Measurements from ENCODE around the gene ATP5F1D.
"Not testable (repeated sequence)": the region's sequence is repeated elsewhere in the genome, so short reads cannot be mapped to it uniquely, and the experiment has no call there.

Gene ATP5F1D

DNA sequence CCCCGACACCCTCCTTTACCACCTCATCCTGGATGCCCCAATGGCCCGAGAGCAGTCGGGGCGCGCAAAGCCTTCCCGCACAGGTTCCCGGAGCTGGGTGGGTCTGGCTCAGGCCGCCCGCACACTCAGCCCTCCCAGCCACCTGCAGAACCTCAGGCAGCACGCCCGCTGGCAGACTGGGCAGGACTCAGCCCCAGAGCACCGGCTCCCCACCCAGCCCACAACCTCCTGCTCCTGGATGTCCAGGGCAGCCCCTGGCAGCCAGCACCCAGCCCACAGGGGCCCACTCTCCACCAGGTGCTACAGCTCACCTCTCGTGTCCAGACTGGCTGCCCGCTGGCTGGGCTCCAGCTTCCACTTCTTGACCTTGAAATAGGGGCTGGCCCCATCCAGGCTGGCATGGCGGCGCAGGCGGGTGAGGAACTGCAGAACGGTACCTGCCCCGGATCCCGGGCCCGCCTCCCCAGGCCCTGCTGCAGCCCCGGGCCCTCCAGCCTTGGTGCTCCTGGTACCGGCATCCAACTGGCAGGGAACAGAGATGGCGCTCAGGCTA, 8.4 kb upstream of the ATP5F1D start:
- no peak for FAIRE-seq

DNA sequence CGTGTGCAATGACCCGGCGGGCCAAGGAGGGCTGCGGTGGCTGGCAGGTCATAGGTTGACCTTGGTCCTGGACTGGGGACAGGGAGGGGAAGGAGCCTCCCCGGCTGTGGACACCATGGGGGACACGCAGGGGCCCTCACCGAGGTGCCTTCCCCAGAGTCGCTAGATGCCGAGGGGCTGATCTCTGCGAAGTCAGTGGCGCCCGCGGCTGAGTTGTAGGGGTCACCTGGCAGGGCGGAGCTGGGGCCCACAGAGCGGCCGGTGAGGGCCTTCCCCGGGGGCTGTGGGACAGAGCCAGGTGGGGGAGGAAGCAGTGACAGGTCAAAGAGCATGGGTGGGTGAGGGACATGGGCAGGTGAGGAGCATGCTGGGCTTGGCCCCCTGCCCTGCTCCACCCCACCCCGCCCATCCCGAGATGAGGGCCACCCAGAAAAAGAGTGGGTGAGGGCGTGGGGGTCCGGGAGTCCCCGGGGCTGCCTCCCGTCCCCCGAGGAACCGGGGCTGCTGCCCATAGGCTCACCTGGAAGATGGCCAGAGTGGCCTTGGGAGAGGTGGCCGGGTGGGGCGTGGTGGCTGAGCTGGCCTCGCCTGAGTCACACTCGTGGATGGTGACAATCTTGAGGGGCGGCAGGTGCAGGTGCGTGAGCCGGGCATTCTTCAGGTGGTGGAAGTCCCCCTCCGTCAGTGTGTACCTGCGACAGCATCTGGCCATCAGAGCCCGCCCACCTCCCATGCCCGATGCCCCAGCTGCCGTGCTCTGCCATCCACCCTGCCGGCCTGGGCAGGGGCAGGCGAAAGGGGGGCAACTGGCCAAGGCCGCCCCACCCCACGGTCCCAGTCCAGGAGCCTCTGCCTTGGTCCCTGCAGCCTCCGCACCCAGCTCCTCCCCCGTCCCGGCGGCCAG, 7.2 kb upstream of the ATP5F1D start:
- no peak for FAIRE-seq

DNA sequence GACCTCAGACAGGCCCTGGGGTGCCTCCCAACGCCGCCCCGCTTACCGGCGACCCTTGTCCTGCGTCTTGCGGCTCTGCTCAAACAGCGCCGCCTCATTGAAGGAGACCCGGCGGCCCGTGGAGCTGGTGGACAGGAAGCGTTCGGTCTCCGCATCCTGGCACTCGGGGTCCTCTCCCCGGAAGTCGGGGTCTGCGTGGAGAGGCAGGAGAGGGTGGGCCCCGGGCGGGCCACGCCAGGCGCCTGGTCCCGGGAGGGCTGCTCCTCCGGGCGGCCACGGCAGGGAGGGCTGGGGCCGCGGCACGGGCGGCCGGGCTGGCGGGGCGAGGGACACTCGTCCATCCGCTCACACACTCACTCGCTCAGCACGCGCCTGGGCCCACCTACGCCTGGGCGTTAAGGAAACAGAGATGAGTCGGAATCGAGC, 6.6 kb upstream of the ATP5F1D start:
- FAIRE-seq, result no peak

DNA sequence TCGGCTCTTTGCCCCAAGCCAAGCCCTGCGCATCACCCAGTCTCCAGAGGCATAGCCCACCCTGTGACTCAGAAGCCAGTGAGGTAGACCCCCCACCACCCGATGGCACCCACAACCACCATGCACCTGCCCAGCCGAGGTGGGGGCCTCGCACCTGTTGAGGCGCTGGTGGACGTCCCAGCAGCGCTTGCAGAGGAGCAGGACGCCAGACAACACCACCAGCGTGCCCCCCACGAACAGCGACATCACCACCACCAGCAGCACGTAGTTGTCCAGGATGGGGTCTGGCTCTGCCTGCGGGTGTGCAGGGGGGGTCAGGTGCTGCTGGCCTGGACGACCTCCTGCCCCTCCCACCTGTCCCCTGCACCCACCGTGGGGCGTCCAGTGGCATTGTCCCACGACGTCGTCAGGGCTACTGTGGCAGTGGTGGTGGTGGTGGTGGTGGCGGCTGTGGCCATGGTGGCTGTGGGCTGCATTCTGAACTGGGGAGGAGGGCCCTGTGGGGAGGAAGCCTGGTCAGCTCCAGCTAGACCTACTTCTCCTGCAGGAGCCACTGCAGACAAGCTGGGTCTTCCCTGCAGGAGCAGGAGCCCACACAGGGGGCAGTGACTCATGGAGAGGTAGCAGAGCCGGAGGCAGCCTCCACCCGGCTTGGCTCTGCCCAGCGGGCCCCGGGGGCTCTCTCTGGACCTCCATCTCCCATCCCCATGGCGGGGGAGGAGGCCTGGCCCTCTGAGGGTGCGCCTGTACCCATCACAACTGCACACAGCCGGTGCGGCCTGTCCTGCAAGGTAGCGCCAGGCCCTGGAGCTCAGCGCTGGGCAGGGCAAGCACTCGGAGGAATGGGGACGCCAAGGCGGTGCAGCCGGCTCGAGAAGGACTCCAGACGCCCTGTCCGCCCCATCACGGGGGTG, 5.7 kb upstream of the ATP5F1D start:
- no peak for FAIRE-seq

DNA sequence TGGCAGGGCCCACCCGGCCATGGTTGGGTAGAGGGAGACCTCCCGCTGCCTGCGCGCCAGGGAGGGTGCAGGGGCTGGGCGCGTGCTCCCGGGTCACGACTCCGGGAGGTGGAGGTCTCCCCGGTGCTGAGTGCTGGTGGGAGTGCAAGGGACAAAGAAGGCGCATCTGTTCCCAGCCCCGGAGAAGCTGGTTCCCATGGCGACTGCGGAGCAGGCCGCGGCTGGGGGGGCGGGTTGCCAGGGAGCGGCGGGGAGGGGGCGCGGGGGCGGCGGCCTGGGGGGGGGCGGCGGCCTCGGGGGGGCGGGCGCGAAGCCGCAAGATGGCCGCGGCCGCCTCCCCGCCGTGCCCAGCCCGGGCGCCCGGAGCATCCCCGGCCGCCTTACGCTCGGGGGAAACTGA, 5.0 kb upstream of the ATP5F1D start:
- no peak for FAIRE-seq

DNA sequence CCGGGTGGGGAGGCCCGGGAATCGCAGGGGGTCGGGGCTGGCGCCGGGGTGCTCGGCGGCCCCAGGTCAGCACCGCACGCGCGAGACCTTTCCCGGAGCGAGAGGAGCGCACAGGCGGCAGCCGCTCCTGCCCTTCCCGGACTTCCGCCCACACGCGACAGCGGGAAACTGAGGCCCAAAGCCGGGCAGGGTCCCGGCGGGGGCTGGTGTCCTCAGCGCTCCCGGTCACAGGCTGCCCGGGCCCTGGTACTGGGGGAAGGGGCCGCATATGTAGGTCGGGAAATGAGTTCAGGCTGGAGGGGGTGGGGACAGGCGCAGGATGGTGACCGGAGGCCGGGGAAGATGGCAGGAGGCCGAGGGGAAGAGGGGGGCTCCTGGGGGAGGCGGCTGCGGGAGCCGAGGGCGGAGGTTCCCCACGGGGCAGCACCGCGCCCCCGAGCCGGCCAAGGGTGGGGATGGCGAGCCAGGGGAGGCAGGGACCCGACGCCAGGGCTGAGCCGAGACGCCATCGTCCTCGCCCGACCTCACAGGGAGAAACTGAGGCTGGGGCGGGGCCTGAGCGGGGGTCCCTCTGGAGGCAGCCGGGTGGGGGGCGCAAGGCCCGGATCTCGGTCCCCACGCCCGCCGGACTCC, 4.4 kb upstream of the ATP5F1D start:
- FAIRE-seq, result no peak

DNA sequence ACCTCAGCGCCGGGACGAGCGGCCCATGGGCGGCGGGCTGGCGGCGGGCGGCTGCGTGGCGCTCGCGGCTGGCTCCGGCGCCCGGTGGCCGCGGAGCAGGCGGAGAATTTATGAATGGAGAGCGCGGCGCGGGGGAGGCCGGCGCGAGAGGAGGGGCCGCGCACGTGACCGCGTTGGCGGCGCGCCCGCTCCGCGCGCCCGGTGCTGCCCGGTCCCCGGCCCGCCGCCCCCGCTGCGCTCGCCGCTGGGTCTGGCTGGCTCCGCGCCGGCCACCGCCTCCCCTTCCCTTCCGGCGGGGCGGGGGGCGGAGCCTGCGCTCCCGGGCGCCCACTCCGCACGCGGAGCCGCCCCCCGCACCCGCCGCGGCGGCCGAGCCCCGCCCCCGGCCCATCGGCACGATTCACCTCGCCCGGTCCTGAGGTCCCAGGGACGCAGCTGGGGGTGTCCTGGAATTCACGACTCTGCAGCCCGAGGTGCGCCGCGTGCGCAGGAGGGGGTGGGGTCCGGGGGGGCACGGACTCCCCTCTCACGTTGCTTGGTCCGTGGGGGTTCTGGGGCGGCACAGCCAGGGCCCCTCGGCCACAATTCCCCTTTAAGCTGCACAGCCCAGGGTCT, 3.7 kb upstream of the ATP5F1D start, which contains the start of gene CBARP:
TSS of gene CBARP (minus strand) at position 252 of the 615 bp plus-strand sequence. CDS start 1,905 bp downstream, outside the sequence.
- FAIRE-seq, result no peak

DNA sequence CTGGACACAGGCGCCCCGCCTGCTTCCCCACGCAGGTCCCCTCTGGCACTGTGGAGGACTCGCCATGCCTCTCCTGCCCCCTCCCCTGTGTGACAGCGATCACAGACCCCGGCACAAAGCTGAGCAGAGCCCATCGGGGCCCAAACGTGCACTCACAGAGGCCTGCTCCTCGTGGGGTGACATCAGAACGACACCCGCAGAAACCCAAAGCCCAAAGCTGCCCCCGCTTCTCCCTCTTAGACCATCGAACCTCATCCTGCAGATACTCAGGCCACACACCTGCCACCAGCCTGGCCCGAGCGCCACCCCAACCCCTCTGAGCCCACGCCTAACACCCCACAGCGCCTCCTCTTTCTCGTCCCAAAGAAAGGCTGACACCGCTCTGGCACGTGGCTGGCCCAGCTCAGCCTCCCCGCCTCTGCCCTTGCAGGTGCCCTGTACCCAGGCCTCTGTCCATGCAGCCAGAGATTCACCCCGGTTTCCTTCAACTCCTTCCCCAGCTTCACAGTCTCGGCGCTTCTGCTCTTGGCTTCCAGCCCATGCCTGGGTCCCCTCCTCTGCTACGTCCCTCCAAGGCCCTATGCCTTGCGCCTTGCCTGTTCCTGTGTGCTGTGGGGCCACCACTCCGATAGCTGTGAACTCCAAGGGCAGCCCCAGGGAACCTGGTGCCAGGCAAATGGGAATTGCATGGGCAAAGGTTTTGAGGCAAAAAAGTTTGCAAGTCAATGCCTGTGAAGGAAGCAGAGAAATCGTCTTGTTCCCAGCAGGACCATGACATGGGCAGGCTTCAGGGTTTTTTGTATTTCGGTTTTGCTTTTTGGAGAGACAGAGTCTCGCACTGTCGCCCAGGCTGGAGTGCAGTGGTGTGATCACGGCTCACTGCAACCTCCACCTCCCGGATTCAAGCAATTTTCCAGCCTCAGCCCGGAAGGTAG, 2.9 kb upstream of the ATP5F1D start:
- FAIRE-seq, result no peak

DNA sequence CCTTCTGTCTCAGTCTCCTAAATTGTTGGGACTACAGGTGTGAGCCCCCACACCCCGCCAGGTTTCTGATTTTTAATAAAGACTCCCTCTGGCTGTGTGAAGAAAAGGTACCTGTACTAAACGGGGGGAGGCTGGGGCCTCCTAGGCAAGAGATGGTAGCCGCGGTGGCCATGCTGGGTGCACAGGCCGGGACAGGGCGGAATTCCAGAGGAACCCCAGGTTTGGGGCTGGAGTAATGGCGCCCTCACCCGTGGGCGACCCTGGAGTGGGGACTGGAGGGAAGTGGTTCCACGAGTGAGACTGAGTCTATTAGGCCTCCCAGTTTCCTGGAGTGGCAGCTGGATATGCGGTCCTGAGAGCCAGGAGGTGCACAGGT, 2.1 kb upstream of the ATP5F1D start:
- FAIRE-seq, result no peak

DNA sequence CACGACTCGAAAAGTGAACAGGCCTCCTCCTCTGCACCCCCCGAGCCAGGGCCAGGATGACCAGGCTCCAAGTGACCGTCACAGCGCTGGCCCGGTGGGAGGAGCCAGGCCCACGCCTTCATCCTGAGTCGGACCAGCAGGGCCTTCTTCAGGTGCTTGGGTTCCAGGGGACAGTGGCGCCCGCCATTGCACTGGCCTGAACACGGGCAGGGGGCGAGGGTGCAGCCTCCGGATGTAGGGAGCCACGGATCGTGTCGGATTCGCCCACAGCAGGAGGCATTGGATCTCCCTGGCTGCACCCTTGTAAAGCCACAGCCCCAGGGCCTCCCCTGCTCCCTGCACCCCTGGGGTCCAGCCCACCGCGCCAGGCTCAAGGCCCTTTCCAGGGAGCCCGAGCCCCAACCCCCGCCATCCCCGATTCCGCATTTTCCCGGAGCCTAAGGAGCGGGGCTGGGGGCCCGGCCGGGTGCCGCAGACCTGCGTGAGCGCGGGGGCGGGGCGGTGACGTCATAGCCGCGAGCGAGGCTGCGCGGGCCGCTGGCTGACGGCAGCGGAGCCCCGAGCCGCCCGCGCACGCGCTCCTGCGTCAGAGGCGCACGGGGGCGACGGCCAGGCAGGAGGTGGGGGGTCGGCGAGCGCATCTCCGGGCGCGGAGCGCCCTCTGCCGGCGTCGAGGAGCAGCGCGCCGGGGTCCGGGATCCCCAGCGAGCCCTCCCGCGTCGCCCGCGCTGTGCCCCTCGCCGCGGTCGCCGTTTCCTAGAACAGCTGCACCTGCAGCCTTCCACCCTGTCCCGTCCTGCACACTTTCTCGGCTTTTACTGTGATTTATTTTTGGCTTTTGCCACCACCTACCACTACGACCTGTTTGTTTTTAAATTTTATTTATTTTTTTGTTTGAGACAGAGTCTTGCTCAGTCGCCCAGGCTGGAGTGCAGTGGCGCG, 1.5 kb upstream of the ATP5F1D start:
- FAIRE-seq, result no peak

DNA sequence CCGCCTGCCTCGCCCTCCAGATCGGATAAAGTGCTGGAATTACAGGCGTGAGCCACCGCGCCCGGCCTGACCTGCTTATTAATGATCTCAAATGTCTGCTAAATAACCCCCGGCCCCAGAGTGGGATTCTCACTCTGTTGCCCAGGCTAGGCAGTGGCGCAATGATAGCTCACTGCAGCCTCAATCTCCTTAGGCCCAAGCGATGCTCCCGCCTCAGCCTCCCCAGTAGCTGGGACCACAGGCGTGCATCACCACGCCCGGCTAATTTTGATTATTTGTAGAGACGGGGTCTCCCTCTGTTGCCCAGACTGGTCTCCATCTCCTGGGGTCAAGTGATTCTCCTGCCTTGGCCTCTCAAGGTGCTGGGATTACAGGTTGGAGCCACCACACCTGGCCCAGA, 626 bp upstream of the ATP5F1D start:
- FAIRE-seq, result no peak

DNA sequence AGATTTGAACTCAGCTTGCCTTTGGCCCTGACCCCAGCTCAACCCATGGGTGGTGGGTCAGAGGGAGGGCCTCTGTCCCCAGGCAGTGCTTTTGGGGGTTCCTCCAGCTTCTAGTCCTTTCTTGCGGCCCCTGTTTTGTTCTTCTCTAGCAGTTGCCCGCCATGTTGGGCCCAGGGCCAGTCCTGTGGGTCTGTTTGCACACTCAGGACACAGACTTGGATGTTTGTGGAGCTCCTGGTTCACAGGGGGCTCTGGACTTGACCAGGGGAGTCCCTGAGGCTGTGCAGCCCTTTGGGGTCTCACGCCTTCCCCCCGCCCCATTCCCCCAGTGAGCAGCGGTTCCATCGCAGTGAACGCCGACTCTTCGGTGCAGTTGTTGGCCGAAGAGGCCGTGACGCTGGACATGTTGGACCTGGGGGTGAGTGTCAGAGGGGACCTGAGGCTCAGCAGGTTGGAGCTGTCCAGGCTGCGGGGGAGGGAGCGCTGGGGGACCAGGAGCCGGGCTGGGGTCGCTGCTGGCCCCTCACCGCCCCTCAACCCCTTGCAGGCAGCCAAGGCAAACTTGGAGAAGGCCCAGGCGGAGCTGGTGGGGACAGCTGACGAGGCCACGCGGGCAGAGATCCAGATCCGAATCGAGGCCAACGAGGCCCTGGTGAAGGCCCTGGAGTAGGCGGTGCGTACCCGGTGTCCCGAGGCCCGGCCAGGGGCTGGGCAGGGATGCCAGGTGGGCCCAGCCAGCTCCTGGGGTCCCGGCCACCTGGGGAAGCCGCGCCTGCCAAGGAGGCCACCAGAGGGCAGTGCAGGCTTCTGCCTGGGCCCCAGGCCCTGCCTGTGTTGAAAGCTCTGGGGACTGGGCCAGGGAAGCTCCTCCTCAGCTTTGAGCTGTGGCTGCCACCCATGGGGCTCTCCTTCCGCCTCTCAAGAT, 2.5 kb downstream of the ATP5F1D start:
- FAIRE-seq, result no peak

DNA sequence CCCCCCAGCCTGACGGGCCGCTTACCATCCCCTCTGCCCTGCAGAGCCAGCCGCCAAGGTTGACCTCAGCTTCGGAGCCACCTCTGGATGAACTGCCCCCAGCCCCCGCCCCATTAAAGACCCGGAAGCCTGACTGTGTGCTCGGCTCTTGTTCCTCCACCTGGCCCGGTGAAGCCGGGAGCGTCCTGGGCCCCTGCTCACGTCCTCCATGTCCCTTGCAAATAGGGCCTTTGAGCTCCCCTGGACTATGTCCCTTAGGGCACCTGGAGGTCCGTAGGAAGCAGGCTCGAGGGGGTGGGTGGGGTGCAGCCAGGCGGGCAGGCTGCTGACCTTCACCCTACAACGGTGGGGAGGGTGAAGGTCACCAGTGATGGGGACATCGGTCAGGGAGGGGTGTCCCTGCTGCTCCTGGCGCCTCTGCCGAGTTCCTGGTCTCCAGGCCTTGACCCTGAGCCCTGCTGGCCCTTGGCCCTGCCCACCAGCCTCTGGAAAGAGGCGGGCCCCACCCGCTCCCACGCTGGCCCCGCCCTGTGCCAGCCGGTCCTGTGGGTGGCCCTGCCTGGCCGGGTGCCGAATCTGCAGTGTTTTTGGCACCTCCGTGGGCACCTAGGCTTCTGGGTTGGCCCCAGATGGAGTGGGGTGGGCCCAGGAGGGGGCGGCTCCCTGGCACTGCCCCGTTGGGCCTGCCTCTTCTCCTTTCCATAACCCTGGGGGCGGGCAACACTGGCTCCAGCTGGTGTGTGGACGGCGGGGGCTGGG, 3.3 kb downstream of the ATP5F1D start:
- FAIRE-seq, result no peak

DNA sequence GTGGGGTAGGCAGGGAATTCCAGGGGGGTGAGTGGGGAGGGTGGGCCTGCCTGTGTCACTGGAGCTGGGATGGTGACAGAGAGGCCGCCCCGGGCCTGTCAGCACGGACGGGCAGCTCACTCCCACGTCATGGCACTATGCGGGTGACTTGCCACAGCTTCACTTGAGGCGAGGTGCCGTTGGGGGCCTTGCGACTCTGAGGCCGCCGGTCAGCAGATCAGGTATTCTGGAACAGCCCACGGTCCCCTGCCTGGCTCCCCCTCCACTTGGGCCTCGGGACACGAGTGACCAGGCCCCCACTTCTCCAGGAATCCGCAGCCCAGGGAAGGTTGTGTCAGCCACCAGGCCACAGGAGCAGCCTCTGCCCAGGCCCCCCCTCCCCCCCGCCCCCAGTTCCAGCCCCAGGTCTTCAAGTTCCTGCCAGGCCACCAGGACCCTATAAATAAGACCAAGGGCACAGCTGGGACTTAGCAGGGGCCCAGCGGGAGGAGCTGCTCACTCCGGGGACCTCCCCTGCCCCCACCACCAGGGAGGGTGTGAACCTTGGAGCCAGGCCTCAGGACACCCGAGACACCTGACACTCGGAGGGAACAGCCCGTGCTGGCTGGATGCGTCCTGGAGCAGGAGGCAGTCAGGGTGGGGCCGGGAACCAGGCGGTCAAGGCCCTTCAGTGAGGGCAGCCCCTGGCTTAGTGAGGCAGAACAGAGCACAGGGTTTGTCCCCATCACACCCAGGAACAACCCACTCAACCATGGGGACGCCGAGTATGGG, 4.1 kb downstream of the ATP5F1D start:
- FAIRE-seq, result no peak

DNA sequence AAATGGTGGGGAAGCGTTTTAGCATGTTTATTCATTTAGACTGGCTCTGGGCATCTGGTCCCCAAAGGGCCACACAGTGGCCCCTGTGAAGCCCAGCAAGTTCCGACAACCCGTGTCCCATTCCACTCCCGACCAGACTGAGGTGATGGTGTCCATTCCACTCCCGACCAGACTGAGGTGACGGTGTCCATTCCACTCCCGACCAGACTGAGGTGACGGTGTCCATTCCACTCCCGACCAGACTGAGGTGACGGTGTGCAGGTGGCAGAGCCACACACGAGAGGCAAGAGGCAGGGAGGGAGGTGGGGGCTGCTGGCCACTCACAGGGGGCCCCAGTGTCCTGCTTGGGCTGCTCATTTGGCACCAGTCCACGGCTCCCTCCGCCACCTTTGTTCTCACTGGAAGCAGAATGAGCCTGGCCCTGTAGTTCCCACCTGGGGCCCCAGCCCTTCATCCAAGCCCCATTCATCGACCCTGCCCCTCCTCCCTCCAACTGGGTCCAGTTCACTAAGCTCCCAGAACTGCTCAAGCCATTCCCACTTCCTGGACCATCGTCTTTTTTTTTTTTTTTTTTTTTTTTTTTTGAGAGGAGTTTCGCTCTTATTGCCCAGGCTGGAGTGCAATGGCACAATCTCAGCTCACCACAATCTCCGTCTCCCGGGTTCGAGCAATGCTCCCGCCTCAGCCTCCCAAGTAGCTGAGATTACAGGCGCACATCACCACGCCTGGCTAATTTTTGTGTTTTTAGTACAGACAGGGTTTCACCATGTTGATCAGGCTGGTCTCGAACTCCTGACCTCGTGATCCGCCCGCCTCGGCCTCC, 4.9 kb downstream of the ATP5F1D start:
- not testable (repeated sequence) for FAIRE-seq

DNA sequence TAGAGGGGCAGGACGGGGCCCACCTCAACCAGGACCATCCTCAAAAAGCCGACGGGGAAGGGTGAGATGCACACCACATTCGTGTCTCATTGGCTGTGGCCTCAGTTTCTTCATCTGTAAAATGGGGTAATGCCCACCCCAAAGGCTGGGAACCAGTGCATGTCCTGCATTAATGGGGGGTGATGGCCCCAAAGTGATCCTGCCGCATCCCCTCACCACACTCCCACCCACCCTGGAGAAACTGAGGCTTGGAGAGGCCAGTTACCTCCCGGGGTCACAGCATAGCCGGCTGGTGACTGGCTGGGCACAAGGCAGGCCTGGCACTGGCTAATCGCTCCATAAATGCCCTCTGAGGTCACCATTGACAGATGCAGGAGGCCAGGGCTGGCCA, 6.2 kb downstream of the ATP5F1D start:
- FAIRE-seq, result no peak

Data from A204.1 (cell line).